NCI-H345 treated with DMSO at 0.1 percent for 48 hours (cell line): ENCODE measurements around the gene HOXD11.

Experiments used
- DNase-seq: peaks from one replicate; lab custom pipeline; 2025; ENCODE audit not compliant: unreplicated experiment; lab: John Stamatoyannopoulos, UW

Gene HOXD11

DNA sequence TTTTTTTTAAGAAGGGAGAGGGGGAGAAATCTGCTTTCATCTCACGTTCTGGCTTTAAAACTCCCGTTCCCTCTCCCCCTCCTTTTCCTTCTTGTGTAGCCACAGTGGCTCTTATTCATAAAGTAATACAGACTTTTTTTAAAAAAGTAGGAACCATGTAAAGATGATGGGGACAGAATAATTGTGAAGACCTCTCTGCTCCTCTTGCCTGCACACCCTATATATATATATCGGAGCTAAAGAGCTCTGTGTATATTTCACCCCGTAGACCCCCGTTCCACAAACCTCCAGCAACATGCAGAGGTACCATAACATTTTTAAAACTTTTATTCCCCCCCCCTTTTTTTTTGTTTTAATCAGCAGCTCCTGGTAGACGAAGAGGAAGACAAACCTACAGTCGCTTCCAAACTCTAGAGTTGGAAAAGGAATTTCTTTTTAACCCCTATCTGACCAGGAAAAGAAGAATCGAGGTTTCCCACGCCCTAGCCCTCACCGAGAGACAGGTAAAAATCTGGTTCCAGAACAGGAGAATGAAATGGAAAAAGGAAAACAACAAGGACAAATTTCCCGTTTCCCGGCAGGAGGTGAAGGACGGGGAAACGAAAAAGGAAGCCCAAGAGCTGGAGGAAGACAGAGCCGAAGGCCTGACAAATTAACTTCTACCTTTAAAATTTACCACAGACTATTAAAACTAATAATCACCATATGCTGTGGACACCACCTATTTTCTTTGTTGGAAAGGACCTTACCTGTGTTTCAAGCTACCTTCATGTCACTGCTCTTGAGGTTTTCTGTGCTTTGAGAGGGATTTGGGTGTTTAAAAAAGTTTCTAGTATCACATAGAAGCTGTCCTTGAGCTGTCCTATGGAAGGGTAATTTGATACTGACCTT, 24.1 kb downstream of the HOXD11 start:
- DNase-seq: no peak

DNA sequence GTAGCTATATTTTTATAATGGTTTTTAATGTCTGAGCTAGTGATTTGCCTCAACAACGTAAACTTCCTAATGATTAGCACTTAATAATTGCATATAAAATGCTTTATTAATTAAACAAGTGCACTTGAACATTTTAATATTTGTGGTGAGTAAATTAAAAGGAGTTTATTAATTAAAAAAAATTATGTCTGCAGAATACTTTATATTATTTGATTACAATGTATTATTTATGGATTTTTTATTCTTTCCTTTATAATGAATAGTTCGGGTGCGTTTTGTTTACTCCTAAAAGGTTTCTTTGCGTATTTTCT, 24.7 kb downstream of the HOXD11 start:
- no peak for DNase-seq

DNA sequence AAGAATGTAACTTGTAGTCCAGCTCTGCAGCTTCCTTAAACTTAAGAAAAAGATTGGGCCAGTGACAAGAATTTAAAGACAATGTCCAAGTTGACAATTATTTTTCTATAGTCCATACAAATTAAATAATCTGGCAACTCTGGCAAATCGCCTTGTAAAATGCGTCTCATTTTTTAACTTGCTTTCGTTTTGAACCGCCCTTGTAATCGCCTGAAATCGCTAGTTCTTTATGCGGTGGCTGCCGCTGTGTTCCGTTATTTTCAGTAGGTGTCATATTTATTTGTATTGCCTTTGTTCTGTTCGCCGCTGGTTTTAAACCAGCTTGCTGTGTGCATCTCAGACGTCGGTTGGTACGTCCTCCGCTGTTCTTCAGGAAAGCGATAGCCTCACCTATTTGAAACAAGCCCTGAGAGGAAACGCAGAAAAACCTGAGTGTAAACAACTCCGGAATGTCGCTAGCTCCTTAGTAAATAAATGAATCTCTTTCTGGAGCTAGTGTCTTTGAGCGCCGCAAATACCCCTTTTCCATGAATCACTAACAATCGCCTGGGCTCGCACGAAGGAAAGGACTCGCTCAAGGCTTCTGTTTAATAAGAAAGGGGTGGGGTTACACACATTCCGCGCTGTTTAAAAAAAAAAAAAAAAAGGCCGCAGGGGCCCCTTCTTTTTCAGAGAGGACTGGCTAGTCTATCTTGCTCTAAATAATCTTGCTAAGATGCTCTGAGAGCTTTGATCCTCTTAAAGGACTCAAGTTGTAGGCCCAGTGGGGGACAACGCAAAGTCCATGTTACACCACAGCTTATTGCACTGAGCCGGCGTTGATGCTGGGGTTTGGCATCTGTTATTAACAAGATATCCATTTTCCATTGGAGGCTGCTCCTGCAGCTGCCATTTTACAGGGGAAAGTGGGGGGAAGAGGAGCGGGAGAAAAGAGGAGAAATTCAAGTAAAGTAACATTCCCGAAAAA, 25.4 kb downstream of the HOXD11 start:
- no peak for DNase-seq

DNA sequence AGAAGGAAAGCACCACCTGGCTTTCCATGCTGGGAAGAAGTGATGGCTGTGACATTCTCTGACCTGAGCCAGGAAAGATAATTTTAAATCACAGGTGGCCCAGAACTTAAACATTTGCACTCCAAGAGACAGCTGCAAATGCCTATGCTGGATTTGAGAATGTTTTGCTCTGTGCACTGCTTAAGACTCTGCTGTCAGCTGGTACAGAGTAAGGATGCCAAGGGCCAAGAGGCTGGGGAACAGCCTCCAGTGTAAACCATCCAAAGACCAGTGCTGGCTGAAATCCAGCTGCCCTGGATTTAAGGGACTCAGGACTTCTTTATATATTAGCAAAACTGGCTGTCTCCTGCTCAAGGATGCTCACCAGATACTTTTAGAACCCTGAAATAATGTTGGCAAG, 26.3 kb downstream of the HOXD11 start:
- no peak for DNase-seq

DNA sequence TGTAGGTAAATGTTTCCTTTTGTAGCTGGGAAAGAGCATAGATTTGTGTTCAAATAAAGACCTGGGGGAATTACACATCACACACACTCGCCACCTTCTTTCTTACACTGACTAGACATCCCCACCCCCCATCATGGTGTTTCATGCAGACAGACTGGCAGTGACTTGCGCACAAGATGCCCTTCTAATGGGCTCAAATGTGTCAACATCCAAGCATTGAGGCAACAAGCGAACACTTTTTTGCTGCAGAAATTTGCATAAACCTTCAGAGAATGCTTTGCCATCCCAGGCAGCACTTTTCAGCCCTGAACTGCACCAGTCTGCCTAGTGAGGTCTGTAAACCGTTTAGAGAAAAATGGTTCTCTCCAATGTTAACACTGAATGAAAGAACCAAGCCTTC, 27.0 kb downstream of the HOXD11 start:
- no peak for DNase-seq

DNA sequence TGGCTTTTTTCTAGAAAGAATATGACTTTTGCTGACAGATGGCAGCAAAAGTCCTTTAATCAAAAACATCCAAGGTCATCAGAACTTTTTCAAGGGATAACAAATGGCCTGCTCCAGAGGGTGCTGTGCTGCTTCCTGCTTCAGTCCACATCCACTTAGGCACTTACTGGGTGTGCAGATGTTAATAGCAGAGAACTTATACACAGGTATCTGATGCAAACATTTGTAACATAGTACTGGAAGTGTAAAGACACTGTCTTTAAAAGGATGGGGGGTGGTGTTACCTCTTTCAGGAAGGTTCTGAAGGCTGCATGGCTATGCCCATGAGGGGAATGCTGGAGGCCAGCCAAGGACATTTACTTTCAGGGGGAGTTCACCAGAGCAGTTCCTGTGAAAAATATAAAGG, 28.0 kb downstream of the HOXD11 start:
- DNase-seq: no peak

DNA sequence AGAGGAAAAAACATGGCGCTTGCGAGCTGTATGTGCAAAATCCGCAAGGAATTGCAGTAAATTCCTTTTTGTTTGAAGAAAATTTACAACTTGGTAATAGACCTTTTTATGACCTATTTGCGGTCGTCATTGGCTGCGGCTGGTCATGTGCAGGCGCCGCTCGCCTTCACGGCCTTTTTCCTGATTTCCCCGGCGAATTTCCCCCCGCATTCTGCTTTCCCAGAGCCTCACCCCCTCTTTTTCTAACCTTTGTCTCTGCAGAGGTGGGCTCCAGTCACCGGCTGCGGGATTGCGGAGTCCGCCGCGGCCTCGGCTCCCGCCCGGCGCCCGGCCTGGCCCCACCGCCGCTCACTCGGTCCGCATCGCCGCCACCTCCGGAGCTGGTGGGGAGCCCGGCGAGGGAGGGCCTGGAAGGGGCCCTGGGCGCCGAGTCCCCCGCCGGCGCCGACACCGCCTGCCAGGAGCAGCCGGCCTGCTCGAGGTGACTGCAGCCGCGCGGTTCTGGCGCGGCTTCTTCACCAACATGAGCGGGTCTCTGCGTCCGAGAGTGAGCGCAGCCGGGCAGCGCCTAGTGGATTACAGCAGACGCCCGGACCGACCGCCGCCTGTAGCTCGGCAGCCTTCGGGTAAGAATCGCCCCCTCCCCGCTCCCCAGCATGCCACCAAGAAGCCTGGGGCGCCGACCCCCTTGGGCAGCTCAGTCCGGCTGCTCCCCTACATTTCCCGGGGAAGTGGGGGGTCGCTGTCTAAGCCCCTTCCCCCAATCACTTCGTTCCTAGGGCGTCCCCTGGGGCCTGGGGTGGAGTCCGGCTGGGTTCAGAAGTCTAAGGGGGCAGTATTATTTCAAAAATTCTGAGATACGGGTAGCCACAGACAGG, 29.5 kb downstream of the HOXD11 start:
- DNase-seq: no peak

DNA sequence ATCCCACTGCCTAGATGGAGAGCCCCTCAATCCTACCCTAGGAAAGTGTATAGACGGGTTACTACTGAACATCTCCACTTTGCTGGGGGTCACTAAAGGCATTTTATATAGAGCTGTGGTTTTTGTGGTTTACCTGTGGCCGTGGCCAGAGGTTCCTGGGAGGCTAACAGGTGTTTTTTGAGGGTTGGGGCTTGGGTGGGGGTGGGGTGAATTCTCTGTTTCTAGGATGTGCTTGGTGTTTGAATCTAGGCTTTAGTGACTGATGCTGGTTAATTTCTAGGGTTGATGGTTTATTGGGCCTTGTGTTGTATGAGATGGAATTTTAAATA, 30.1 kb downstream of the HOXD11 start:
- DNase-seq: no peak

DNA sequence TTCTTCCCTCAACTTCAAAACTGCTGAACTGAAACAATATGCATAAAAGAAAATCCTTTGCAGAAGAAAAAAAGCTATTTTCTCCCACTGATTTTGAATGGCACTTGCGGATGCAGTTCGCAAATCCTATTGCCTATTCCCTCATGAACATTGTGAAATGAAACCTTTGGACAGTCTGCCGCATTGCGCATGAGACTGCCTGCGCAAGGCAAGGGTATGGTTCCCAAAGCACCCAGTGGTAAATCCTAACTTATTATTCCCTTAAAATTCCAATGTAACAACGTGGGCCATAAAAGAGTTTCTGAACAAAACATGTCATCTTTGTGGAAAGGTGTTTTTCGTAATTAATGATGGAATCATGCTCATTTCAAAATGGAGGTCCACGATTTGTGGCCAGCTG, 30.8 kb downstream of the HOXD11 start:
- DNase-seq: no peak

DNA sequence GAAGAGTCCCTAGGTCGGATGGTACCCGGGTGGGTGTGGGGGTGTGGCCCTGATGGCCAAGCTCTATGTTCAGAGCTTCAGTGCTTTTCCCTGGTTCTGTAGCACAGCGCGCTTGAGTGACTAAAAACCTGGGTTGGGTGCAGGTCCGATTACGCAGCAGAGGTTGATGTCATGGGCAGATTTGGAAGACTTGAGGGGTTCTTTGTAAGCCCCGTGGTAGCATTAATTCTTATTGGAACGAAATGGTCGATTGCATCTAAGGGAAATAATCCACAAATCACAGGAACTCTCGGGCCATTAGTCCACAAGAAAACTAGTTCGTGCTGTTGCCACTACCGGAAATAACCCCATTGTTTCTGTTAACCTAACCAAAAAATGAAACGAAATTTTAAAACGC, 31.4 kb downstream of the HOXD11 start:
- DNase-seq: no peak

DNA sequence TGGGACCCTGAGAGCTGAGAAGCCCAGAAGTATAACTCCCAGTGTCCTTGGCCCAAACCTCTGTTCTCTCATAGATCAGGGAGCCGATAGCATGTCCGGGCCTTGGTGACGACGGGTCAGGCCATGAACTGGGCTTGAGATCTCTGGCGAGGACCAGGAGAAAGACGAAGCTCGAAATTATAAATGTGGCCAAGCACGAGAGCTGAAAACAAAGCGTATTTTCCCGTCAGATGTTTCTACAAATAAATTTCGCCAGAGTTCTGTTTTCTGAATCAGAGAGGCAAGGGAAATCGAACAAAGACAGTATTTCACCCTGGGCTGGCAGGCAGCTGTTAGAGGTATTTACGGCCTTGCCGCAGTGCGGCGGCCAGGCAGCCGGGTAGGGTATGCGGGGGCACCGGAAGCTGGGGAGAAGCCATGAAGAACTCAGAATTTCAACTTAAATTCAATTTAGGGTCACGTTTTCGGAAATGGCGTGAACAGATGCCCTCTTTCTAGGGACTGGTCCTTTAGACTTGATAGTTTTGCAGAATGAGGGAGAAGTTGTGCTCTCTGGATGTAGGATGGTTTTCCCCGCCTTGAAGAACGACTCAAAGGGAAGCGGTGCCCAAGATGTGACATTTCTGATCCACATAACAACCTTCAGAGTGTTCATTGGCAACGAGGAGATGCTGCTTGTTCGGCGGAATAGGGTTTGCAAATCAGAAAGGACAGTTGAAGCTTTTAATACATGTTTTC, 32.0 kb downstream of the HOXD11 start:
- no peak for DNase-seq

DNA sequence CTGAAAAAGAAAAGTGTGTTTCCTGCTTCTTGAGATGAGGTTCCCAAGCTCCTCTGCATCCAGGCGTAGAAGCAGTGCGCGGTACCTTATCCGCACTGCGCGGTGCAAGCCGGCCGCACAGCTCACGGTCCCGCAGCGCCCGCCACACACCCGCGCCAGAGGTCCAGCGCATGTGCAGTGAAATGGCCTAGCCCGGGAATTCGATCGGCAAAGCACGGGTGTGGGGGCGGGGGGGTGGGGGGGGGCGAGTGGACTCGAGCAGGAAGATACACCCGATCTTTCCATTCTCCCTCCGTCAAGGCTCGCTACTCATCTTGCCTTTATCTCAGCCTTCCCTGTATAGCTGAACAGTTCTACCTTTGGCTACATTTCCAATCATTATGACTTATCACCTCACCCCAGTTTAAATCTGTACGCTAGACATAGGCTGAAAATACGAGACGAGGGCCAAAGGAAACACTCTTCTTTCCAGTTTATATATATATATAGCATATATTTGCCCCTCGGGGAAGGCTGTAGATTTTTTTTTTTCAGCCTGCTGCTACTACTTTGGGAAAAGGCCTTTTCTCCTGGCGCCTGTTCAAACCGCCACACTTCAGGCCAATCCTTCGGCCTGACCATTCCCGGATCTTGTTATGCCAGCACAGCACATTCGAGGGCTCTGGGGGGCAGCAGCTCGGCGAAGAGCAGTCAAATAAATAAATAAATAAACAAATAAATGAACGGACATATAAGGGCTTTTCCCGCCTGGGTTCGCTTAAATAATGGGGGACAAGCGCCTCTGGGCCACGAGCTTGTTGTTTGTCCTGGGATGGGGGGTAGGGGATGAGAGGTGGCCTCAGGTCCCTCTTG, 32.8 kb downstream of the HOXD11 start:
- no peak for DNase-seq

DNA sequence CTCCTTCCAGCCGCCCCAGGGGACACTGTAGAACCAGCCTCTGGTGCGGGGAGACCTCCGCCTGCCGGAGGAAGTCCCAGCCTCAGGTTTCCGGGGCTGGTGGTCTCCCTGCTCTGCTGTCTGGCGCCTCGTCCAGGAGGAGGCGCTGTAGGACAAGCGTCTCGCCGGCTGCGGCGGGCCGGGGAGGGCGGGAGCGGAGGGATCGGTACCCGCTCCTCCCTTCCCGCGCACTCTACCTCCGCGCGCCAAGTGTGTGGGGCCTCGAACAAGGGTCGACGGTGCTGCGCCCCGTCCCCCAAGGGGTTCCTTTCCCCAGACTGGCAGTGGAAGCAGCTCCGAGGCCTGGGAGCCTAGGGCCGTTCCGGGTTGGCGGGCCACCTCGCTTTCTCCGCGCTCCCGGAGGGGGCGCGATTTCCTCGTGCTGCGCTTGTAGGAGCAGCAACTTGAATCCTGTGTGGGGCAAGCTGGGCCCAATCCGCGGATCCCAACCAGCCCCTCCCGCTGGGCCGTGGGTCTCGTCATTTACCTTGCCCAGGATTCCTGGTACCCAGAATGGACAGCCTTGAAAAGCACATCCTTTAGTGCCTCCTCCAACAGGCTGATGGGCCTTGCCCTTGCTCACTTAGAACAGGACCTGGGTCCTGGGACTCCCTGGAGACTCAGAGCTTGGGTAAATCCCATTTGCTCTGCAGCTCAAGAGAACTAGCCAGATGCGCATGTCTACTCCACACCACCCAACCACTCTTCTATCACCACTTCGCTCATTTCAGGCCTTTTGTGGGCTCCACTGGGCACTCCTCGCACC, 33.6 kb downstream of the HOXD11 start:
- peak; percentile 51 for DNase-seq

DNA sequence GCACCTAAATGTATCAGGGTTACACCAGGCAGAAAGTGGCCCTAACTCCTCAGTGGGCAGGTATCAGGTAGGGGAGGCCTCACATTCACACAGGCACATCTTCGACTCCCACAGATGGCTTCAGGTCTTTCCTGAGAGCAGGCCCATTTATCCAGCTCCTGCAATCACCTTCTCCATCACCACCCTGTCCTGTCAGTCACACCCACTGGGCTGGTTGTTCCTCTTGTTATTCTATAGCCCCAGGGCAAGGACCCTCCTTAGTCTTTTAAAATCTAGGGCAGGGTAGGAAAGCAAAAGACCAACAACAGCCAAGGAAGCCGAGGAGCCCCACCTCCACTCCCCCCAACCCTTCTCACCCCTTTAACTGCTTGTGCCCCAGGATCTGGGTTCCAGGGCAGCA, 35.2 kb downstream of the HOXD11 start:
- DNase-seq: no peak

DNA sequence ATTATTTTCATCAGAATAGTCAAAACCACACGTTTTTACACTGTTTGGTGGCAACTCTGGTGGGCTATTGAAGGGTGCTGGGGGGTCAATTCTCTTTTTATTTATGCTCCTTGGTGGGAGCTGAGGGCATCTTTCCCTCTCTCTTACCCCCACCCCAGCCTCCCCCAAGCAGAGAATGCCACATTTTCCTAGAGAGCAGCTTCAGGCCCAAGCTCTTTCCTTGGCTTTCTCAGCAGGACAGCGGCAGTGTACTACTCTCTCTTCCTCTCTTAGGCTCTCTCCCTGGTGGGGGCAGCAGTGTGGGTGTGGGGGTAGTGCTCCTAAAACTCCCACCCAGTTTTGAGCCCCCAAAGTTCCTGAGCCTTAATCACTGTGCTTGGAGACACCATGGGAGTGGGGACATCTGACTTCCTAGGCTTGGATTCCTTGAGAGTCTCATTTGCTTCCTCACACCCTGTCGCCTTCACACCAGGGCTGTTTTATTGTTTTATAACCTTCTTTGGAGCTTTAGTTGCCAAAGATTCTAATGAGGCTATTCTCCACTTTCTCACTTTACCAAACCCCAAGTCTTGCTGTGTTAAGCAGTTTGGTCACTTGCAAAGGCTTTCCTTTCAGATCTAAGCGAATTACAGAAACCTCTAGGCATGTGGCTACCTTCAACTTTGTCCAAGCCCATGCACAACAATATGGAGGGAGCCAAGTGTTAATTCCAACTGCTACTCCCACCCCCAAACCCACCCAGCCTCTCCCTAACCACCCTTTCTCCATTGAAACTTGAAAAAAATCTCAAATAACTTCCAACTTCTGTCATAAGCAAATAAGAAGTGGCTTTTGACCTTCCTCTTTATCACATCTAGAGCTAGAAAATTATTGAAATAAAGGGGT, 38.2 kb downstream of the HOXD11 start:
- DNase-seq: no peak

DNA sequence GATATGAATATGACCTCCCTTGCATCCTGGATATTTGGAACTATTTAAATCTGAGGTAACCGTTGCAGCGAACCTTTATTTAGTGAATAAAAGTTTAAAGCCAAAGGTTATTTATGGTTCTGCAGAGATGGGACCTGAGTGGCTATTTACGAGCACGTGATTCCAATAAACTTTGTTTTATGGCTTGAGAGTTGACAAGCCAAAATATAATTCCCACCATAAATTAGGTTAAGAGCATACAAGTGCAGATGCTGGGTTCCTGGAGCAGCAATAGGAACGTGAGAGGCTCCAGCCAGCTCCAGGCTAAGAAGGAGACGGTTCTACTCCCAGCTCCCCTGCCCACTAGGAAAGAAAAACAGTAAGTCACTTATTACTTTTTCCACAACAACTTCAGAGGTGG, 39.0 kb downstream of the HOXD11 start:
- DNase-seq: no peak

DNA sequence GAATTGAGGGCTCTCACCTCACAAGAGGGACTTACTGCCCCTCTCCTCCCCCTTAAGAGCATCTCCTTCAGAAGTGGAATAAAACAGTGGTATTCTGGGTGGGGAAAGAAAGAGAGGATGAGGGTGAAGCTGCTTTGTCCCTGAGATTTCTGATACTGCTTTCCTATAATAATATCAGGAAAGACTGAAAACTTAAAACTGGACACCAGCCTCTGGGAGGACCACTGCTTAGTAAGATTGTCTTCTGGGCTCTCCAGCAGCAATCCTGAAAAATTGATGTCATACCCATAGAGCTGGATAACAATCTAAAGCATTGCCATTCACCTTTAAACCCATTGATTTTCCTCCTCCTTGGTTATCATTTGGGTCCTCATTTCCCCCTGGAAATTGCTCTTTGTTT, 39.6 kb downstream of the HOXD11 start:
- DNase-seq: no peak

DNA sequence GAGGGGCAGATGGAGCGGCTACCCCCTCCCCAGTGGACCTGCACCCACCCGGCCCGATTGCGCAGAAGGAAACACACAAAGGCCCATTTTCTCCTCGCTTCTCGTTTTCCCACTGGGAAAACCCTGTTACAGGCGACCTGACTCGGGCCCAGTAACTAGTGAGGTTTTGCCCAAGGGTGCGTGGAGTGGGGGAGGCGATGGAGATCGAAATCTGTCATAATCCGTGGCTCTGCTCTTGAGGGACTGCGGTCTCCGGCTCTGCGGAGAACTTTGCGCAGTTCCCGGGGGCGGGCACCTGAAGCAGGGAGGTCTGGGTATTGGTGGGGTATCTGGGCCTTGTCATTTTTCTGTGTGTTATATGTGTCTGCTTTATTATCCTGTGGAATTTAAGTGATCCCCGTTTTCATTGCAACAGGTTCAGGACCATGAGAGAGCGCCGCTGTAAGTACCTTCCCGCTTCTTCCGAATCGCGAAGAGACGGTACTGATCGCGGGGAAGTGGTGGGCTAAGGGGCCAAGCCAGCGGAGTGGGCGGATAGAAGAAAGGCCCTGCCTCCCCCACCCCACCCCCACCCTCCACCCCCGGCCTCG, 40.2 kb downstream of the HOXD11 start:
- no peak for DNase-seq
